Measurements from ENCODE around the gene MATK. TPM values are rescaled to one million over a fixed set of nuclear protein-coding genes. Genes with fewer than 3 reads are reported as not detected.
A peak's percentile ranks its signal among the peaks of the same experiment; 100 is the strongest.

MATK gene
- total RNA-seq, 1 donor from 2014 or later: 0.24 TPM

GRCh38 chr19:3814648-3815047, 28.5 kb upstream of the MATK start:
- ATAC-seq: no peak

DNA sequence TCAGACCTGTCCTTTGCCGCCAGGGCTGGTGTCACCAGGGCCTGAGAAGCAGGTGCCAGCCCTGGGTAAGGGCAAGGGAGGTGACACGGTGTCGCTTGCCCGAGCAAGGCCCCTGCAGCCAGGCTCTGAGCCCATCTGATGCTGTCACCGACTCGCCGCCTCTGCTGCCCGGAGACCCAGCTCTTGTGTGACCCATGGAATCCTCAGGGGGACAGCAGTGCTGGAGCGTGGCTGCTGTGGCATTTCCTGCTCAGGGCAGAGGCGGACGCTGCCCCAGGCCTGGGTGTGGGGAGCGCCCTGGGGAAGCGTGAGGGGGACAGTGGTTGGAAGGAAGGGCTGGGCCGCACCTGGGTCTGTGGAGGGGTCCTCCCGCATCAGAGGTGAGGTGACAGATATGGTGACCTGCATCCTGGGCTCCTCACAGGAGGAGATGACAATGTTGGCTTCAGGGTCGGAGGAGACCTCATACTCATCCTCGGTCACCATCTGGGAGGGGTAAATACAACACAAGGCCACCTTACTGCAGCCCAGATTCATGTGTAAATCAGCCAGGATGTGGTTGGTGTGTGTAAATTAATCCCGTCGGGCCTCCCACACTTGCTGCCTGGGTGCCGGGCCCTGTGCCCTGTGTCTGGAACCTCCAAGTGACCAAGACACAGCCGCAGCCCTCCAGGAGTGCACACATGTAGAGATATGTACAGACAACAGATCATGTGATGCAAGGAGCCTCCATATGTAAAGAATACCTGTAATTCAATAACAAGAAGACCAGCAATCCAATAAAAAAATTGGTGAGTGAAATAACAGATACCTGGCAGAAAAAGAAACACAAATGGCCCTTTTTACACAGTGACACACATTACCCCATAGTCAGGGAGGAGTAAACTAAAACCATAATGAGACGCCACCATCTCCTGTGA, 27.6 kb upstream of the MATK start:
- ATAC-seq: no peak

GRCh38 chr19:3810708-3811355, 24.7 kb upstream of the MATK start:
- ATAC-seq: no peak

DNA sequence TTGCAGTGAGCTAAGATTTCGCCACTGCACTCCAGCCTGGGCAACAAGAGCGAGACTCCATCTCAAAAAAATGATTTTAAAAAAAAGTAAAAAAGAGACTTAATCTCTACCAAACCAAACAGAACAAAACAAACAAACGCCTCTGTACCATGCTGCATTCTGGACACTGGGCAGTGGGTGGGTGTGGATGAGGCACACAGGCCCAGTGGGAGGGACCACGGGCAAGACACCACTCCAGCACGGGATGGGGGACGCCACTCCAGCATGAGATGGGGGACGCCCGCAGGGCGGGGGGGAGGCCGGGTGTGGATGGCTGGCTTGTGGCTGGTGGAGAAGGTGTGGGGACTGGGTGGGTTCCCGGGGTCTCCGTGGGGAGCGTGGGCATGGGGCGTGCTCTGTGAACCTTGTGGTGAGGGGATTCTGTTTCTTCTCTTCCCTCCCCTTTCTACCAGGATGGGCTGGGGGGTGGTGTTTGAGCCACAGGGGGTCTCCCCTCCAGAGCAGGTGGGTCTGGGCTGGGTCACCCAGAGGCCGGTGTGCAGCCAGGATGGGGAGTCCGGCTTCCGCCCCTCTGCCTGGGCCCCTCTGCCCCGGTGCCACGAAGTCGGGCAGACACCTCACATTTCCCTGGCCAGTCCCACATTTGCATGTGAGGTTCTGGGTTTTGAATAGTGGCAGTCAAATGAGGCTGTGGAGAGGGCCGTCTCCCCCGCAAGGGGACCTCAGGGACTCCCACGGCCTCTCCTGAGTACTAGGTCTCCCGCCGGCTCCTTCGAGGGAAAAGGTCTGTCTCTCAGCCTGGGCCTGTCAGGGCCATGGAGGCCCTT, 23.9 kb upstream of the MATK start:
- no peak for ATAC-seq

GRCh38 chr19:3808420-3809143, 22.4 kb upstream of the MATK start:
- ATAC-seq: no peak

GRCh38 chr19:3807574-3808354, 21.6 kb upstream of the MATK start:
- no peak for ATAC-seq

GRCh38 chr19:3807131-3807480, 20.9 kb upstream of the MATK start:
- no peak for ATAC-seq

DNA sequence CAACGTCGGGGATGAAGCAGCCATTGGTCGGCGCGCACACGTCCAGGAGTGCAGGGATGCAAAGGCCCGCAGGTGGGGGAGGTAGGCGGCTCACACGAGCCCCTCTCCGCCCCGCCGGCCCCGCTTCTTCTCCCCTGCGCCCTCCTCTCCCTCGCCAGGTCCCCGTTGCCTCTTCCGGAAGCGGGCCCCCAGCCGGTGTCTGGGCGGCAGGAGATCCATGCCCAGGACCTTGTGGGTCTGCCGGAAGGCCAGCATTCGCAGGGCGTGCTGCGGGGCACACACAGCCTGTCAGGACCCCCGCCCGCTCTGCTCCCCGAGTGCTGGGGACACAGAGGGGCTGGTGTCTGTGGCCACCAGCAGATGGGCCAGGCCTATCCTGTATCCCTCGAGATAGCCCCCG, 19.7 kb upstream of the MATK start:
- ATAC-seq: no peak

DNA sequence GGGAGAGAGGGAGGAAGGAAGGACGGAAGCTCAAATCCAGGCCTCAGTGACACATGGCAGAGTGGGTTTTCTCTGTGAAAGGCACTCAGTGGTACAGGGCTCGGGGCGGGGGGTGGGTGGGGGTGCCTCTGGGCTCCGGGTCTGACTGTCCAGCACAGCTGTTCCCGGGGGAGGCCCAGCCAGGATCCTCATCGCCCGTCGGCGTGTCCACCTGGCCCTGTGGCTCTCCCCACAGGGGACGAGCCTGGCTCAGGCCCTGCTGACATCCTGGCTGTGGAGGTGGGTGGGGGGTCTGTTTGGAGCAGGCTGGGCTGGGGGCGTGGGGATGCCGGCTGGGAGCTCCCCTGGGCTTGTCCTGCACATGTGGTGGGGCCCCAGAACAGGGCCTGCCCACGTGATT, 18.2 kb upstream of the MATK start:
- ATAC-seq: no peak

DNA sequence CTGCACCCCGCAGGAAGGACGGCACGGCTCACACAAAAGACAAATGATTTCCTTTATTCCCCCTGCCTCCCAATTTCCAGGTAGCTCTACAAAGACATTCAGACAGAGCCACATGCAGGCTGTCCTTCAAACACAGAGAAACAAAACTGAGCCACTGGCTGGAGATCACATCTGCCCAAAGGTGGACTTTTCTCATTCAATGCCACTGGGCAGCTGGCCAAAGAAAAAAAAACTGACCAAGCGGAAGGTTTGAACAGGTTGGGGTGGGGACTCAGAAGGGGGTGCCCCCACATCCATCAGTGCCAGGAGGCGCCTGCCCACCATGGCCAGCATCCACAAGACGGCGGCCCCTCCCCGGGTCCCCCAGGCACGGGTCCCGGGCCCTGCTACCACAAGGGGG, 17.8 kb upstream of the MATK start:
- no peak for ATAC-seq

- ATAC-seq: no peak
These were observed 17.1 kb upstream of the MATK start for GRCh38 chr19:3803114-3803888.

- ATAC-seq: peak; percentile 70
These were observed 15.4 kb upstream of the MATK start for GRCh38 chr19:3801412-3802096.

- ATAC-seq: no peak
These were observed 14.8 kb upstream of the MATK start for GRCh38 chr19:3800996-3801395.

DNA sequence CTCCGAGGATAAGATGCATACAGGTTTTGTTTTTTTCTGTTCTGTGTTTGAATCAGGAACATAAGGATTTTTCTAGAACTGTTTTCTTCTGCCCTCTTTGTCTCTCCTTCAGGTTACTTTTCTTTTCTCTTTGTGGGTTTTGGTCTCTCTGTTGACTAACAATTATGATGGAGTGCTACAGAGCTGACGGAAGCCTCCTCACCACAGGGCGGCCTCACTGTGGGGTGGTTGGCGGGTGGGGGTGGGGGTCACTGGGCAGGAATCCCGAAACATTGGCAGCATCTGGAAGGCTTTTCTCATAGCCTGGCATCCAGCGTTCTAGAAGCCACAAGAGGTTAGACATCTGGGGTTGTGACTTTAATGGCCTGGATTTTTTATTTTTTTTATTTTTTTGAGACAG, 12.0 kb upstream of the MATK start:
- no peak for ATAC-seq

DNA sequence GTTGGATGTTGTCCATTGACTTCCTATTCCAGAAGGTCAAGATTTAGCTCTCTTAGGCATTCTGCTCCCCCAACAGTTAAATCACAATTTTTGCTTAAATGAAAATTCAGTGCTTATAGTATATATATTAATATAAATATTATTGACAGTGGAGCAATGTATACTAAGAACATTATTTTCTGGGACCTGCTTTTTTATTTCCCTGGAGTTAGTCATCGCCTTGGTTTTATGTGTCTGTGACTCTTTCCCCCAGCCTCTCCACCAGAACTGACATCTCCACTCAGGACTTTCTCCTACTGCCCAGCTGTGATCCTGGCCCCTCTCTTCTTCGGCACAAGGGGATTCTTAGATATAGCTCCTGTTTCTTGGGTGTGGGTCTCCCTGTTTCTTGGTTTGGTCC, 10.2 kb upstream of the MATK start:
- no peak for ATAC-seq

DNA sequence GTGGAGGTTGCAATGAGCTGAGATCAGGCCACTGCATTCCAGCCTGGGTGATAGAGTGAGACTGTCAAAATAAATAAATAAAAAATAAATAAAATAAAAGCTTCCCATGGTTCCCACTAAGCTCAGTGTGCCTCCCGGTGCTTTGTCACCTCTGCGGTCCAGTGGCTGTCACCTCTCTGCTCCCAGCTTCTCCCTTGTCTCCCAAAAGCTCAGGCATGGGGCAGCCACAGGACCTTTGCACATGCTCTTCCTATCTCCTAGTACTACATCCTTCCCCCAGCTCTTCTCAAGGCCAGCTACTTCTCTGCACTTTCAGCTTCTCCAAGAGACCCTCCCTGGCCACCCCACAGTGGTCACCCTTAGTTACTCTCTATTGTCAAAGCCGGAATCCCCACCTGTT, 7.6 kb upstream of the MATK start:
- ATAC-seq: no peak

DNA sequence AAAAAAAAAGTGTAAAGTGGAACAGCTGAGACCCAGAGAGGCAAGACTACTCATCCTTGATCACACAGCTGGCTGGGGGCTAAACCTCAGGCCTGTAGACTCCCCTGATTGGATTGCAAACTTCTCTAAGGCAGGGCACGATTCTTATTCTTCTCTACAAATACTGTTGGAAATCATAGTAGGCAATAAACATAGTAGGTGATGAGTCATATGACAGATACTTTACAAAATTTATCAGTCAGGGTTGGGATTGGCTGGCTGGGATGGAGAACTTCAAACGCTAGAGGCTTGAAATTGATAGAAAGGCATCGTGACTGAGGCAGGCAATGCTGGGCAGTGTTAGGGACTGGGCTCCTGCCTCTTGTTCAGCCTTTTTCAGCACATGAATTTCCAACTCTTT, 5.9 kb upstream of the MATK start:
- no peak for ATAC-seq

GRCh38 chr19:3790941-3791340, 4.8 kb upstream of the MATK start:
- ATAC-seq: no peak

GRCh38 chr19:3790209-3790734, 4.1 kb upstream of the MATK start:
- no peak for ATAC-seq

All from esophagus mucosa (tissue), 1 donor.